ENCODE results near the gene KCNE1.

- TF ChIP-seq CTCF (IDR thresholded peaks at IDR 0.05), result no peak
- TF ChIP-seq POLR2A (IDR thresholded peaks at IDR 0.05), result no peak
- no peak for TF ChIP-seq EP300 (IDR thresholded peaks at IDR 0.05)
Observed at GRCh38 chr21:34560021-34560420, 48.0 kb upstream of the KCNE1 start.

Data from tibial nerve (tissue), 4 donors.